GM23338 (cell line): Measurements from ENCODE around the gene VEZT.

Experiments
- CREB1 ChIP-seq: fragments of 250-450 bp; sonication (Bioruptor Pico); IDR thresholded peaks from 2 replicates; pipeline ENCODE4 v1.5.0; 2020; ENCODE audit warnings: low read depth, mild to moderate bottlenecking, moderate library complexity
- ETS1 ChIP-seq: IDR thresholded peaks from 2 replicates; pipeline ENCODE4 v1.6.1; 2016; ENCODE audit warnings: antibody characterized with exemption
- EZH2 ChIP-seq: fragments of 200-600 bp; sonication (generic); IDR thresholded peaks from one replicate; pipeline ENCODE4 v1.8.0; 2017; ENCODE audit warnings: antibody characterized with exemption, mild to moderate bottlenecking, low read depth; ENCODE audit not compliant: unreplicated experiment
- EZH2phosphoT487 ChIP-seq: fragments of 200-600 bp; sonication (generic); IDR thresholded peaks from one replicate; pipeline ENCODE4 v1.8.1; 2018; ENCODE audit warnings: antibody characterized with exemption; ENCODE audit not compliant: unreplicated experiment
- JUNB ChIP-seq: IDR thresholded peaks from one replicate; pipeline ENCODE4 v1.6.1; 2016; ENCODE audit warnings: antibody characterized with exemption; ENCODE audit not compliant: unreplicated experiment
- NANOG ChIP-seq: IDR thresholded peaks from 2 replicates; pipeline ENCODE4 v1.6.1; 2016; ENCODE audit warnings: antibody characterized with exemption, borderline replicate concordance
- POLR2AphosphoS5 ChIP-seq: IDR thresholded peaks from 2 replicates; pipeline ENCODE4 v1.6.1; 2016; ENCODE audit warnings: antibody characterized with exemption, low read depth
- STAT1 ChIP-seq: IDR thresholded peaks from one replicate; pipeline ENCODE4 v1.6.1; 2016; ENCODE audit warnings: antibody characterized with exemption; ENCODE audit not compliant: unreplicated experiment
- ZNF114 ChIP-seq: fragments of 250-450 bp; sonication (Bioruptor Pico); IDR thresholded peaks from 2 replicates; pipeline ENCODE4 v1.5.0; 2020; ENCODE audit warnings: mild to moderate bottlenecking, moderate library complexity
- ZNF462 ChIP-seq: fragments of 250-450 bp; sonication (Bioruptor Pico); IDR thresholded peaks from 2 replicates; pipeline ENCODE4 v1.5.0; 2020; ENCODE audit warnings: mild to moderate bottlenecking, moderate library complexity
- TF ChIP-seq, protein P1 (sequence below), 2 experiments: fragments of 200-600 bp in 1 of 2; sonication (generic) in 1 of 2; conservative IDR thresholded peaks; 2 replicates each; pipeline versions ENCODE4 v1.5.1 to v1.6.1; 2016 to 2017; ENCODE audit warnings: antibody characterized with exemption in 2 of 2, low read depth in 2 of 2, mild to moderate bottlenecking in 2 of 2, moderate library complexity in 1 of 2
- TF ChIP-seq, protein P2 (sequence below): IDR thresholded peaks from one replicate; pipeline ENCODE4 v1.6.1; 2018; ENCODE audit warnings: antibody characterized with exemption; ENCODE audit not compliant: unreplicated experiment

- TF ChIP-seq, protein P1, sequence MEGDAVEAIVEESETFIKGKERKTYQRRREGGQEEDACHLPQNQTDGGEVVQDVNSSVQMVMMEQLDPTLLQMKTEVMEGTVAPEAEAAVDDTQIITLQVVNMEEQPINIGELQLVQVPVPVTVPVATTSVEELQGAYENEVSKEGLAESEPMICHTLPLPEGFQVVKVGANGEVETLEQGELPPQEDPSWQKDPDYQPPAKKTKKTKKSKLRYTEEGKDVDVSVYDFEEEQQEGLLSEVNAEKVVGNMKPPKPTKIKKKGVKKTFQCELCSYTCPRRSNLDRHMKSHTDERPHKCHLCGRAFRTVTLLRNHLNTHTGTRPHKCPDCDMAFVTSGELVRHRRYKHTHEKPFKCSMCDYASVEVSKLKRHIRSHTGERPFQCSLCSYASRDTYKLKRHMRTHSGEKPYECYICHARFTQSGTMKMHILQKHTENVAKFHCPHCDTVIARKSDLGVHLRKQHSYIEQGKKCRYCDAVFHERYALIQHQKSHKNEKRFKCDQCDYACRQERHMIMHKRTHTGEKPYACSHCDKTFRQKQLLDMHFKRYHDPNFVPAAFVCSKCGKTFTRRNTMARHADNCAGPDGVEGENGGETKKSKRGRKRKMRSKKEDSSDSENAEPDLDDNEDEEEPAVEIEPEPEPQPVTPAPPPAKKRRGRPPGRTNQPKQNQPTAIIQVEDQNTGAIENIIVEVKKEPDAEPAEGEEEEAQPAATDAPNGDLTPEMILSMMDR (conservative IDR thresholded peaks at IDR 0.05; ENCODE audit: low read depth in 2 of 2) = no peak
- TF ChIP-seq EZH2phosphoT487 (no peak), POLR2AphosphoS5 (no peak), EZH2 (no peak), STAT1 (no peak), JUNB (no peak), ZNF114 (CRISPR knock-in tag) (no peak), CREB1 (CRISPR knock-in tag) (no peak), ZNF462 (CRISPR knock-in tag) (no peak), ETS1 (no peak), NANOG (no peak)
- TF ChIP-seq, protein P2, sequence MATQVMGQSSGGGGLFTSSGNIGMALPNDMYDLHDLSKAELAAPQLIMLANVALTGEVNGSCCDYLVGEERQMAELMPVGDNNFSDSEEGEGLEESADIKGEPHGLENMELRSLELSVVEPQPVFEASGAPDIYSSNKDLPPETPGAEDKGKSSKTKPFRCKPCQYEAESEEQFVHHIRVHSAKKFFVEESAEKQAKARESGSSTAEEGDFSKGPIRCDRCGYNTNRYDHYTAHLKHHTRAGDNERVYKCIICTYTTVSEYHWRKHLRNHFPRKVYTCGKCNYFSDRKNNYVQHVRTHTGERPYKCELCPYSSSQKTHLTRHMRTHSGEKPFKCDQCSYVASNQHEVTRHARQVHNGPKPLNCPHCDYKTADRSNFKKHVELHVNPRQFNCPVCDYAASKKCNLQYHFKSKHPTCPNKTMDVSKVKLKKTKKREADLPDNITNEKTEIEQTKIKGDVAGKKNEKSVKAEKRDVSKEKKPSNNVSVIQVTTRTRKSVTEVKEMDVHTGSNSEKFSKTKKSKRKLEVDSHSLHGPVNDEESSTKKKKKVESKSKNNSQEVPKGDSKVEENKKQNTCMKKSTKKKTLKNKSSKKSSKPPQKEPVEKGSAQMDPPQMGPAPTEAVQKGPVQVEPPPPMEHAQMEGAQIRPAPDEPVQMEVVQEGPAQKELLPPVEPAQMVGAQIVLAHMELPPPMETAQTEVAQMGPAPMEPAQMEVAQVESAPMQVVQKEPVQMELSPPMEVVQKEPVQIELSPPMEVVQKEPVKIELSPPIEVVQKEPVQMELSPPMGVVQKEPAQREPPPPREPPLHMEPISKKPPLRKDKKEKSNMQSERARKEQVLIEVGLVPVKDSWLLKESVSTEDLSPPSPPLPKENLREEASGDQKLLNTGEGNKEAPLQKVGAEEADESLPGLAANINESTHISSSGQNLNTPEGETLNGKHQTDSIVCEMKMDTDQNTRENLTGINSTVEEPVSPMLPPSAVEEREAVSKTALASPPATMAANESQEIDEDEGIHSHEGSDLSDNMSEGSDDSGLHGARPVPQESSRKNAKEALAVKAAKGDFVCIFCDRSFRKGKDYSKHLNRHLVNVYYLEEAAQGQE = no peak
Observed at GRCh38 chr12:95202691-95203486, 14.7 kb upstream of the VEZT start.
